ENCODE data around the gene TMEM101. TPM values are rescaled to one million over a fixed set of nuclear protein-coding genes. Genes with fewer than 3 reads are reported as not detected.

Gene TMEM101
- total and polyA plus RNA-seq, 2 donors (not counting 3 experiments of a cell fraction or from before 2014, with no cell fraction given), result 30.4 to 60.2 TPM

Small RNA genes within 50 kb of the gene (small RNA-seq; reads per million reads assigned to genes)
- not detected for gene RF00012 (ENCODE audit: insufficient read depth, insufficient read length, low read depth, low replicate concordance)

Other genes with a start within 250 kb of the TMEM101 start
- 51.4 and 57.7 TPM in 2 replicates for gene DUSP3, start 236.0 kb downstream of the TMEM101 start, total RNA-seq
- 46.8 and 55.2 TPM in 2 replicates for gene DUSP3, start 236.0 kb downstream of the TMEM101 start, polyA plus RNA-seq
- gene CFAP97D1, start 234.5 kb downstream of the TMEM101 start, total RNA-seq, result not detected in 2 replicates
- not detected in 2 replicates for gene CFAP97D1, start 234.5 kb downstream of the TMEM101 start, polyA plus RNA-seq
- 10.8 and 11.3 TPM in 2 replicates for gene MPP3, start 181.8 kb downstream of the TMEM101 start, total RNA-seq
- 5.4 and 6.1 TPM in 2 replicates for gene MPP3, start 181.8 kb downstream of the TMEM101 start, polyA plus RNA-seq
- not detected in 2 replicates for gene CD300LG, start 167.8 kb downstream of the TMEM101 start, total RNA-seq
- gene CD300LG, start 167.8 kb downstream of the TMEM101 start, polyA plus RNA-seq, result not detected in 2 replicates
- 1.2 and 1.6 TPM in 2 replicates for gene MPP2, start 107.4 kb downstream of the TMEM101 start, total RNA-seq
- 1.2 and 1.4 TPM in 2 replicates for gene MPP2, start 107.4 kb downstream of the TMEM101 start, polyA plus RNA-seq
- gene PPY, start 72.5 kb downstream of the TMEM101 start, total RNA-seq, result not detected in 2 replicates
- gene PPY, start 72.5 kb downstream of the TMEM101 start, polyA plus RNA-seq, result not detected in 2 replicates
- not detected in 2 replicates for gene PYY, start 61.0 kb downstream of the TMEM101 start, total RNA-seq
- gene PYY, start 61.0 kb downstream of the TMEM101 start, polyA plus RNA-seq, result 0.14 TPM in 1 of 2 replicates, not detected in the other
- gene NAGS, start 10.3 kb downstream of the TMEM101 start, total RNA-seq, result 5.8 and 6.1 TPM in 2 replicates
- gene NAGS, start 10.3 kb downstream of the TMEM101 start, polyA plus RNA-seq, result 3.3 and 3.7 TPM in 2 replicates
- gene LSM12, start 51.7 kb upstream of the TMEM101 start, total RNA-seq, result 68.9 and 73.5 TPM in 2 replicates
- 34.3 and 36.5 TPM in 2 replicates for gene LSM12, start 51.7 kb upstream of the TMEM101 start, polyA plus RNA-seq
- gene G6PC3, start 55.8 kb upstream of the TMEM101 start, total RNA-seq, result 74.1 and 78.4 TPM in 2 replicates
- gene G6PC3, start 55.8 kb upstream of the TMEM101 start, polyA plus RNA-seq, result 194 and 277 TPM in 2 replicates
- gene HDAC5, start 108.7 kb upstream of the TMEM101 start, total RNA-seq, result 40.2 and 40.4 TPM in 2 replicates
- 35.4 and 40.0 TPM in 2 replicates for gene HDAC5, start 108.7 kb upstream of the TMEM101 start, polyA plus RNA-seq
- 9.0 and 10.1 TPM in 2 replicates for gene HROB, start 127.0 kb upstream of the TMEM101 start, total RNA-seq
- 6.9 and 7.0 TPM in 2 replicates for gene HROB, start 127.0 kb upstream of the TMEM101 start, polyA plus RNA-seq
- gene ASB16, start 155.7 kb upstream of the TMEM101 start, total RNA-seq, result not detected in 2 replicates
- not detected in 2 replicates for gene ASB16, start 155.7 kb upstream of the TMEM101 start, polyA plus RNA-seq
- 39.5 and 43.6 TPM in 2 replicates for gene TMUB2, start 172.0 kb upstream of the TMEM101 start, total RNA-seq
- gene TMUB2, start 172.0 kb upstream of the TMEM101 start, polyA plus RNA-seq, result 72.5 and 80.0 TPM in 2 replicates
- gene ATXN7L3, start 184.9 kb upstream of the TMEM101 start, total RNA-seq, result 82.5 and 102 TPM in 2 replicates
- 50.7 and 61.3 TPM in 2 replicates for gene ATXN7L3, start 184.9 kb upstream of the TMEM101 start, polyA plus RNA-seq
- 74.3 and 84.7 TPM in 2 replicates for gene UBTF, start 204.7 kb upstream of the TMEM101 start, total RNA-seq
- gene UBTF, start 204.7 kb upstream of the TMEM101 start, polyA plus RNA-seq, result 10.8 and 14.7 TPM in 2 replicates

All from endothelial cell of umbilical vein (primary cell).